Endothelial cell of umbilical vein (primary cell): ENCODE data around the gene NR2F2. TPM values are rescaled to one million over a fixed set of nuclear protein-coding genes. Genes with fewer than 3 reads are reported as not detected.

Experiments used
- BruUV-seq: library from RNA; stranded (reverse); fragments of 400-500 nt; replicated peaks from 2 replicates; lab custom pipeline; 2021; lab: Mats Ljungman, UMichigan
- CTCF ChIA-PET: fragments of 300-600, 350-600 bp; sonication (Branson Sonifier 250); formaldehyde crosslinking; loops from one replicate; lab custom pipeline; 2021; ENCODE audit warnings: antibody characterized with exemption, inconsistent platforms; lab: Charles Lee
- POLR2A ChIA-PET: fragments of 300-600, 350-600 bp; sonication (Branson Sonifier 250); formaldehyde crosslinking; loops from one replicate; lab custom pipeline; 2021; ENCODE audit warnings: antibody characterized with exemption, inconsistent platforms; lab: Charles Lee
- DNase-seq: peaks from one replicate; pipeline ENCODE4 v3.0.0-alpha.2; 2011; ENCODE audit warnings: low read depth, low spot score
- FAIRE-seq: peaks from 2 replicates; lab custom pipeline; 2011; peaks lifted over from hg19 to GRCh38; lab: Jason Lieb, UNC
- H2AFZ ChIP-seq: 2 replicates; pipeline ENCODE4 v1.6.0; 2012; ENCODE audit warnings: low read depth, low read length, control low read depth, inconsistent platforms
- H3K27ac ChIP-seq: 2 replicates; pipeline ENCODE4 v1.5.1; 2011; ENCODE audit warnings: low read depth, mild to moderate bottlenecking, control low read depth, low read length, moderate library complexity; ENCODE audit not compliant: insufficient read depth
- H3K27me3 ChIP-seq, 2 experiments: 2 replicates each; pipeline versions ENCODE4 v1.6.0 to v1.6.1; 2011; ENCODE audit warnings: low read length in 2 of 2, mixed read lengths in 1 of 2; ENCODE audit not compliant: control insufficient read depth in 2 of 2, insufficient read depth in 2 of 2
- H3K36me3 ChIP-seq, 2 experiments: 2 replicates in 1 of 2; 3 replicates in 1 of 2; pipeline ENCODE4 v1.5.1; 2011; ENCODE audit warnings: low read length in 2 of 2, mild to moderate bottlenecking in 1 of 2, moderate library complexity in 1 of 2; ENCODE audit not compliant: control insufficient read depth in 2 of 2, insufficient read depth in 2 of 2; ENCODE audit errors: extremely low read depth in 1 of 2
- H3K4me1 ChIP-seq: 3 replicates; pipeline ENCODE4 v1.5.1; 2011; ENCODE audit warnings: mild to moderate bottlenecking, low read length; ENCODE audit not compliant: control insufficient read depth, insufficient read depth; ENCODE audit errors: extremely low read depth
- H3K4me2 ChIP-seq: 2 replicates; pipeline ENCODE4 v1.6.1; 2011; ENCODE audit warnings: low read length, control low read depth, mixed read lengths; ENCODE audit not compliant: insufficient read depth
- H3K4me3 ChIP-seq, 3 experiments: fragments of 200-600 bp in 1 of 3; sonication (generic), shearing (Covaris generic) in 1 of 3; replicated peaks in 1 of 3; 2 replicates each; pipeline ENCODE4 v1.5.1; 2011 to 2016; ENCODE audit warnings: control low read depth in 3 of 3, low read length in 3 of 3, mild to moderate bottlenecking in 2 of 3, inconsistent platforms in 1 of 3, low read depth in 1 of 3, moderate library complexity in 1 of 3; ENCODE audit not compliant: insufficient read depth in 1 of 3
- H3K79me2 ChIP-seq: 2 replicates; pipeline ENCODE4 v1.6.0; 2012; ENCODE audit warnings: low read length, inconsistent platforms; ENCODE audit not compliant: control insufficient read depth, insufficient read depth
- H3K9ac ChIP-seq: replicated peaks from 2 replicates; pipeline ENCODE3; 2011; ENCODE audit warnings: low read length, control low read depth; ENCODE audit not compliant: insufficient read depth; ENCODE audit errors: extremely low read depth
- H3K9me1 ChIP-seq: replicated peaks from 3 replicates; pipeline ENCODE4 v1.6.0; 2011; ENCODE audit warnings: mild to moderate bottlenecking, low read length; ENCODE audit not compliant: control insufficient read depth, insufficient read depth; ENCODE audit errors: extremely low read depth
- H3K9me3 ChIP-seq: replicated peaks from 2 replicates; pipeline ENCODE4 v1.5.1; 2012; ENCODE audit warnings: low read length, inconsistent platforms; ENCODE audit not compliant: control insufficient read depth, insufficient read depth
- H4K20me1 ChIP-seq: replicated peaks from 2 replicates; pipeline ENCODE3; 2011; ENCODE audit warnings: mild to moderate bottlenecking, low read length; ENCODE audit not compliant: control insufficient read depth, insufficient read depth; ENCODE audit errors: extremely low read depth
- EZH2 ChIP-seq: IDR thresholded peaks from 2 replicates; pipeline ENCODE4 v1.6.1; 2012; ENCODE audit warnings: borderline replicate concordance, low read depth, mild to moderate bottlenecking, moderate library complexity, low read length, inconsistent platforms; ENCODE audit not compliant: severe bottlenecking
- FOS ChIP-seq: IDR thresholded peaks from 2 replicates; pipeline ENCODE4 v1.6.1; 2011; ENCODE audit warnings: mild to moderate bottlenecking, low read length, moderate library complexity, borderline replicate concordance; ENCODE audit not compliant: insufficient read depth
- GATA2 ChIP-seq: IDR thresholded peaks from 2 replicates; pipeline ENCODE4 v1.7.0; 2011; ENCODE audit warnings: low read depth, mild to moderate bottlenecking, moderate library complexity, mixed read lengths, low read length; ENCODE audit not compliant: insufficient read length, insufficient read depth
- JUN ChIP-seq: IDR thresholded peaks from 2 replicates; pipeline ENCODE4 v1.6.1; 2011; ENCODE audit warnings: borderline replicate concordance, low read depth; ENCODE audit not compliant: insufficient read length, insufficient read depth
- MYC ChIP-seq: IDR thresholded peaks from one replicate; pipeline ENCODE4 v1.6.1; 2011; ENCODE audit warnings: mild to moderate bottlenecking, low read depth, low read length
- dilution Hi-C: fragments of 300-500 bp; cut with MboI; formaldehyde crosslinking; loops from one replicate; pipeline ENCODE4 v1.15.0; 2019; ENCODE audit warnings: low sequenced_read_pairs; ENCODE audit not compliant: extremely low pct_ligation_motif_present
- intact Hi-C: fragments of 100-400 bp; cut with micrococcal nuclease; formaldehyde crosslinking; loops from one replicate; pipeline ENCODE4 v1.10.0; 2022
- polyA plus RNA-seq, 4 experiments: library from polyadenylated mRNA; depleted of rRNA in 3 of 4; stranded (reverse) in 3 of 4; unstranded in 1 of 4; fragments of >200 nt; gene quantifications; 2 replicates each; pipeline versions ENCODE4 v1.2.1 to v1.2.3, GENCODE V29; 2011 to 2012; ENCODE audit warnings: missing spikeins in 1 of 4
- total RNA-seq: library from RNA; stranded (reverse); gene quantifications from 2 replicates; pipeline ENCODE4 v1.2.3, GENCODE V29; 2021
- TF ChIP-seq, protein P1 (sequence below): IDR thresholded peaks from 2 replicates; pipeline ENCODE4 v1.6.1; 2011; ENCODE audit not compliant: insufficient read depth, insufficient read length
- TF ChIP-seq, protein P2 (sequence below), 2 donors: IDR thresholded peaks; 1 replicate in 1 of 2; 2 replicates in 1 of 2; pipeline ENCODE4 v1.5.1; 2011; ENCODE audit warnings: low read length in 2 of 2, mild to moderate bottlenecking in 2 of 2, moderate library complexity in 2 of 2, control low read depth in 1 of 2, inconsistent platforms in 1 of 2, low read depth in 1 of 2; ENCODE audit not compliant: insufficient read depth in 1 of 2; ENCODE audit errors: extremely low read depth in 1 of 2

Gene NR2F2
- total and polyA plus RNA-seq, 2 donors (not counting 3 experiments of a cell fraction or from before 2014, with no cell fraction given) = 105 to 182 TPM

DNA sequence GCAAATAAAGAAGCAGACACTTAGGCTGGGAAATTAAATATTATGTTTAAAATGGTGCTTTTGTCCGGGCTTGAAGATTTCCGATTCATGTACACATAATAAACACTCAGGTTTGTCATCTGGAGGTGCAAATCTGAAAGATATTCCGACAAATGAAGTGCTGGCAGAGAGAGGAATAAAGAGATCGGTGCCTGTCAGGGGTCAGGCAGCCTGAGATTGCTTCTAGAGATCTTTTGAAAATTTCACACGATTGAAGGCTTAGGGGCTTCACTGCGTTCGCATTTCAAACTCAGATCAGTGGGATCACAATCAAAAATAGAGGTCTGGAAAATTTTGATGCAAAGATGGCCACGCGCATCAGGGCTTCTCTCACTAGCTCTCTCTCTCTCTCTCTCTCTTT is 33.2 kb downstream of the NR2F2 start:
- dilution Hi-C loops (no loop called here), intact Hi-C loops (no loop called here)
- H2AFZ ChIP-seq = no peak overlapping the region
- H3K4me3 ChIP-seq = no peak overlapping the region
- no peak for FAIRE-seq
- no peak overlapping the region for H3K27ac ChIP-seq
- POLR2A ChIA-PET = no interaction called here
- no peaks in the 10 kb centered on the region for H3K27me3 ChIP-seq
- no peaks in the 10 kb centered on the region for H3K9me3 ChIP-seq
- no peaks in the 10 kb centered on the region for H3K9me1 ChIP-seq
- no peak for TF ChIP-seq EZH2
- TF ChIP-seq, protein P1, sequence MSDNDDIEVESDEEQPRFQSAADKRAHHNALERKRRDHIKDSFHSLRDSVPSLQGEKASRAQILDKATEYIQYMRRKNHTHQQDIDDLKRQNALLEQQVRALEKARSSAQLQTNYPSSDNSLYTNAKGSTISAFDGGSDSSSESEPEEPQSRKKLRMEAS = no peak
- TF ChIP-seq GATA2 = no peak
- no peak for TF ChIP-seq JUN
- TF ChIP-seq, protein P2, sequence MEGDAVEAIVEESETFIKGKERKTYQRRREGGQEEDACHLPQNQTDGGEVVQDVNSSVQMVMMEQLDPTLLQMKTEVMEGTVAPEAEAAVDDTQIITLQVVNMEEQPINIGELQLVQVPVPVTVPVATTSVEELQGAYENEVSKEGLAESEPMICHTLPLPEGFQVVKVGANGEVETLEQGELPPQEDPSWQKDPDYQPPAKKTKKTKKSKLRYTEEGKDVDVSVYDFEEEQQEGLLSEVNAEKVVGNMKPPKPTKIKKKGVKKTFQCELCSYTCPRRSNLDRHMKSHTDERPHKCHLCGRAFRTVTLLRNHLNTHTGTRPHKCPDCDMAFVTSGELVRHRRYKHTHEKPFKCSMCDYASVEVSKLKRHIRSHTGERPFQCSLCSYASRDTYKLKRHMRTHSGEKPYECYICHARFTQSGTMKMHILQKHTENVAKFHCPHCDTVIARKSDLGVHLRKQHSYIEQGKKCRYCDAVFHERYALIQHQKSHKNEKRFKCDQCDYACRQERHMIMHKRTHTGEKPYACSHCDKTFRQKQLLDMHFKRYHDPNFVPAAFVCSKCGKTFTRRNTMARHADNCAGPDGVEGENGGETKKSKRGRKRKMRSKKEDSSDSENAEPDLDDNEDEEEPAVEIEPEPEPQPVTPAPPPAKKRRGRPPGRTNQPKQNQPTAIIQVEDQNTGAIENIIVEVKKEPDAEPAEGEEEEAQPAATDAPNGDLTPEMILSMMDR (IDR thresholded peaks at IDR 0.05; ENCODE audit: extremely low read depth in 1 of 2, insufficient read depth in 1 of 2, low read depth in 1 of 2, low read length in 2 of 2) = no peak
- no peak for TF ChIP-seq FOS
- no peak for TF ChIP-seq MYC
- H4K20me1 ChIP-seq = no peaks in the 10 kb centered on the region
- DNase-seq = no peak
- H3K9ac ChIP-seq = no peak overlapping the region
- peaks cover 24% of the 10 kb centered on the region for H3K4me1 ChIP-seq
- no peaks in the 10 kb centered on the region for H3K36me3 ChIP-seq
- H3K79me2 ChIP-seq = peaks cover 10% of the 10 kb centered on the region
- H3K4me2 ChIP-seq = no peak overlapping the region
- BruUV-seq = no TSS peak
- CTCF ChIA-PET = interaction anchor here (1.7 kb wide), 1 partner anchor 99 kb away, joined by 4 read pairs; no protein-coding TSS in a partner anchor
